Panc1 (cell line): ENCODE data around the gene CLDN15. TPM values are rescaled to one million over a fixed set of nuclear protein-coding genes. Genes with fewer than 3 reads are reported as not detected.

Experiments
- ATAC-seq: fragments of 200-7000 bp; cut with Tn5 transposase; 2 replicates; pipeline ENCODE4 v1.9.1; 2020; ENCODE audit warnings: mild to moderate bottlenecking, moderate library complexity
- BruUV-seq: library from RNA; stranded (reverse); fragments of 400-500 nt; replicated peaks from 2 replicates; lab custom pipeline; 2021; lab: Mats Ljungman, UMichigan
- CTCF ChIA-PET: fragments of 300-600 bp; sonication (Branson Sonifier 250); formaldehyde crosslinking; loops from one replicate; lab custom pipeline; 2022; ENCODE audit warnings: antibody characterized with exemption; lab: Charles Lee
- POLR2A ChIA-PET: fragments of 300-600 bp; sonication (Branson Sonifier 250); formaldehyde crosslinking; loops from one replicate; lab custom pipeline; 2022; ENCODE audit warnings: antibody characterized with exemption; lab: Charles Lee
- DNase-seq: peaks from one replicate; pipeline ENCODE4 v3.0.0-alpha.2; 2010; ENCODE audit warnings: low read depth, low spot score
- H3K27ac ChIP-seq: 2 replicates; pipeline ENCODE4 v1.5.1; 2011; ENCODE audit warnings: mild to moderate bottlenecking, low read length, inconsistent platforms
- H3K27me3 ChIP-seq: fragments of 200-500 bp; sonication (Bioruptor generic); 2 replicates; pipeline ENCODE4 v1.6.0; 2014; ENCODE audit warnings: low read length, inconsistent platforms; ENCODE audit not compliant: control insufficient read depth, insufficient read depth
- H3K36me3 ChIP-seq: fragments of 200-500 bp; sonication (Bioruptor generic); 2 replicates; pipeline ENCODE4 v1.5.1; 2014; ENCODE audit warnings: inconsistent platforms, mild to moderate bottlenecking, low read length, moderate library complexity; ENCODE audit not compliant: control insufficient read depth, insufficient read depth
- H3K4me1 ChIP-seq: 2 replicates; pipeline ENCODE4 v1.5.1; 2011; ENCODE audit warnings: inconsistent platforms, mild to moderate bottlenecking, low read length, moderate library complexity; ENCODE audit not compliant: control insufficient read depth, insufficient read depth
- H3K4me3 ChIP-seq, 2 experiments: 2 replicates each; pipeline ENCODE4 v1.5.1; 2011 to 2012; ENCODE audit warnings: low read depth in 2 of 2, low read length in 2 of 2, mild to moderate bottlenecking in 2 of 2, inconsistent platforms in 1 of 2, moderate library complexity in 1 of 2
- H3K9me3 ChIP-seq: fragments of 200-500 bp; sonication (Bioruptor generic); 2 replicates; pipeline ENCODE4 v1.5.1; 2014; ENCODE audit warnings: low read depth, mild to moderate bottlenecking, inconsistent platforms, low read length, moderate library complexity; ENCODE audit not compliant: control insufficient read depth, insufficient read depth
- POLR2AphosphoS5 ChIP-seq: IDR thresholded peaks from 2 replicates; pipeline ENCODE4 v1.6.1; 2012; ENCODE audit warnings: mild to moderate bottlenecking, low read depth, low read length, moderate library complexity
- SIN3A ChIP-seq: IDR thresholded peaks from 2 replicates; pipeline ENCODE4 v1.6.1; 2012; ENCODE audit warnings: low read depth, mild to moderate bottlenecking, low read length, moderate library complexity, borderline replicate concordance; ENCODE audit not compliant: insufficient read depth
- TCF7L2 ChIP-seq: IDR thresholded peaks from 2 replicates; pipeline ENCODE4 v1.6.1; 2011; ENCODE audit warnings: mild to moderate bottlenecking, low read depth, low read length, inconsistent platforms
- in situ Hi-C: cut with HindIII; loops from 2 replicates; pipeline ENCODE4 v1.10.0; 2016; ENCODE audit warnings: low sequenced_read_pairs, low pct_unique_long_range_greater_than_20kb
- intact Hi-C: fragments of 100-400 bp; cut with micrococcal nuclease; formaldehyde crosslinking; loops from one replicate; pipeline ENCODE4 v1.10.0; 2022; ENCODE audit not compliant: unreplicated experiment
- total RNA-seq: library from RNA; stranded (reverse); gene quantifications from one replicate; pipeline ENCODE4 v1.2.1, GENCODE V29; 2021; ENCODE audit not compliant: unreplicated experiment
- TF ChIP-seq, protein P1 (sequence below): fragments of 450-650 bp; IDR thresholded peaks from 2 replicates; pipeline ENCODE4 v1.5.1; 2017; ENCODE audit warnings: mild to moderate bottlenecking
- TF ChIP-seq, protein P2 (sequence below), 2 experiments: IDR thresholded peaks; 2 replicates each; pipeline ENCODE4 v1.6.1; 2011 to 2012; ENCODE audit warnings: low read depth in 2 of 2, control low read depth in 1 of 2, low read length in 1 of 2, mild to moderate bottlenecking in 1 of 2, moderate library complexity in 1 of 2; ENCODE audit not compliant: insufficient read depth in 1 of 2

The CLDN15 gene
- total RNA-seq, 1 experiment from 2014 or later = 8.0 TPM

DNA sequence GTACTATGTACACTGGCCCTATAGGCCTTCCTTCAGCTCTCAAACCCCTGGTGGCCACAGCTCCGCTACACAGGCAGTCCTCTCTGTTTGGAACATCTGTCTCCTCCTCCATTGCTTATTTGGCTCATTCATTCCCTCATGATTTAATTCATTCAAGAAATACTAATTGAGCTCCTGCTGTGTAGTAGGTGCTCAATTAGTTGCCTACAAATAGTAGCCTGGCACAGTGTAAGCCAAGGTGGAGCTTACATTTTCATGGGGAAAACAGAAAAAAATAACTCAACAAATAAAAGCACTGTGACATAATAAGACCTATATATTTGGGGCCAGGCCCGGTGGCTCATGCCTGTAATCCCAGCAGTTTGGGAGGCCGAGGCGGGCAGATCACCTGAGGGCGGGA is 10.7 kb upstream of the CLDN15 start:
- Histone ChIP-seq H3K36me3 (no peaks in the 10 kb centered on the region; the same call in 1 of the 2 replicates), H3K4me3 (no peak overlapping the region), H3K9me3 (no peaks in the 10 kb centered on the region), H3K27me3 (no peaks in the 10 kb centered on the region), H3K4me1 (peaks cover 18% of the 10 kb centered on the region), H3K27ac (no peak overlapping the region)
- intact Hi-C loops = no loop called here
- no peak for DNase-seq
- in situ Hi-C loops = no loop called here
- POLR2A ChIA-PET = no interaction called here
- no peak for ATAC-seq
- no TSS peak for BruUV-seq
- no peak for TF ChIP-seq POLR2AphosphoS5
- TF ChIP-seq SIN3A = no peak
- CTCF ChIA-PET = interaction anchor here (0.5 kb wide), 1 partner anchor 104 kb away, joined by 7 read pairs; no protein-coding TSS in a partner anchor

DNA sequence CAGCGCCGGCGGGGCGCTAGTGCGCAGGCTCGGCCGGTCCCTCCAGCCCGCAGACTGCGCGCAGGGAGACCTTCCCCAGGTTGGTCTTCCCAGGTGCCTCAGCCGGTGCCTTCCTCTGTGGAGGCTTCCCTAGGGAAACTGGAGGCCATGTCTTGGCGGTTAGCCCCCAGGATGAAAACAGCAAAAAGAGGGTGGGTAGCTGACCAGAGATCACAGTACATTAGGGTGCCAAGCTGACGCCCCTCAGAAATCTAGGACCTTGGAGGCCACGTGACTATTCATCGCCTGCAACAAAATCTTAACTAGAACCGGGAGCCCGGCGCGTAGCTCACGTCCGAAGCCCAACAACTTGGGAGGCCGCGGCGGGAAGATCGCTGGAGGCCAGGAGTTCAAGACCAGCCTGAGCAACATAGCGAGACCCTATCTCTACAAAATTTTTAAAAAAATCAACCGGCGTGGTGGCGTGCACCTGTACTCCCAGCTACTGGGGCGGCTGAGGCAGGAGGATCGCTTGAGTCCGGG is 7.6 kb upstream of the CLDN15 start:
- intact Hi-C loops (no loop called here), in situ Hi-C loops (no loop called here)
- H3K4me1 ChIP-seq = peaks cover 13% of the 10 kb centered on the region
- H3K4me3 ChIP-seq = peak overlapping the region; percentile 92 to 100
- no peaks in the 10 kb centered on the region for H3K27me3 ChIP-seq
- H3K36me3 ChIP-seq = no peaks in the 10 kb centered on the region; the same call in 1 of the 2 replicates
- CTCF ChIA-PET = interaction anchor here (0.5 to 1.6 kb wide), 2 partner anchors 27 to 33 kb away, joined by 5 to 8 read pairs; partner anchors contain the start of gene ZNHIT1
- BruUV-seq = no TSS peak
- DNase-seq = no peak
- TF ChIP-seq, protein P1, sequence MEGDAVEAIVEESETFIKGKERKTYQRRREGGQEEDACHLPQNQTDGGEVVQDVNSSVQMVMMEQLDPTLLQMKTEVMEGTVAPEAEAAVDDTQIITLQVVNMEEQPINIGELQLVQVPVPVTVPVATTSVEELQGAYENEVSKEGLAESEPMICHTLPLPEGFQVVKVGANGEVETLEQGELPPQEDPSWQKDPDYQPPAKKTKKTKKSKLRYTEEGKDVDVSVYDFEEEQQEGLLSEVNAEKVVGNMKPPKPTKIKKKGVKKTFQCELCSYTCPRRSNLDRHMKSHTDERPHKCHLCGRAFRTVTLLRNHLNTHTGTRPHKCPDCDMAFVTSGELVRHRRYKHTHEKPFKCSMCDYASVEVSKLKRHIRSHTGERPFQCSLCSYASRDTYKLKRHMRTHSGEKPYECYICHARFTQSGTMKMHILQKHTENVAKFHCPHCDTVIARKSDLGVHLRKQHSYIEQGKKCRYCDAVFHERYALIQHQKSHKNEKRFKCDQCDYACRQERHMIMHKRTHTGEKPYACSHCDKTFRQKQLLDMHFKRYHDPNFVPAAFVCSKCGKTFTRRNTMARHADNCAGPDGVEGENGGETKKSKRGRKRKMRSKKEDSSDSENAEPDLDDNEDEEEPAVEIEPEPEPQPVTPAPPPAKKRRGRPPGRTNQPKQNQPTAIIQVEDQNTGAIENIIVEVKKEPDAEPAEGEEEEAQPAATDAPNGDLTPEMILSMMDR = no peak
- TF ChIP-seq POLR2AphosphoS5 = peak; percentile 17
- POLR2A ChIA-PET = no interaction called here
- peak overlapping the region; percentile 97 for H3K27ac ChIP-seq
- no peak for ATAC-seq
- H3K9me3 ChIP-seq = no peaks in the 10 kb centered on the region

DNA sequence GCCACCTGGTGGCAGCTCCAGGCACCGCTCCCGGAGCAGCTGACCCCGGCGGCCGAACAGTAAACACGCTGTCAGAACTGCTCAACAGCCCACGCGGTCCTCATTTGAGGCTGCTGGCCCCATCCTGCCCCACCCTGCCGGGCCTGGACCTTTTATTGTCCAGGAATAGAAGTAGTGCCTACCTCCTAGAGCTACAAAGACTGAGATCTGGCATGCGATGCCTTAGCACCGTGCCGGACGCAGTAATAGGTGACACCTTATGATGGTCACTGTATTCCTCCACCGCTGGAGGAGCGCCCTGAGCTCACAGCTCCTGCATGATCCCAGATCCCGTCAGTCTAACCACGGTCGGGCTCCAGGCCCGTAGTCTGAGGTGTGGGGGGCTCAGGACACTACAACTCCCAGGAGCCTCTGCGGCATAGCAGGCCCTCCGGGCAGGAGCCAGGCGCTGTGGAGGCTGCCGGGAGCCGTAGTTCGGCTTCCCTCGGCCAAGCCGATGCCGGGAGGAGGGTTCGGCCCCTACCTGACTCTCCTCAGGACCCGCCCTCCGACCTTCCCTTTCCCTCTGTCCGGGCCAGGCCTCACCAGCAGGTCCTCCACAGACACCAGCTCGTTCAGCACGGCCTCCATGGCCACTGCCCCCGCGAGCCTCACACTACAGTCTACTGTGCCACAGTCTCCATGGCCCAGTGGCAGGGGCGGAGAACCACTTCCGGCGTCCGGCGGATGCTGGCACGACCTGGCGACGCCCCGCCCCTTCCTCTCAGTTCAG is 7.0 kb upstream of the CLDN15 start, which contains the start of gene FIS1:
TSS of gene FIS1 (minus strand) at position 707 of the 772 bp plus-strand sequence. CDS start at position 630, 77 bp downstream.
- no peaks in the 10 kb centered on the region; the same call in 1 of the 2 replicates for H3K36me3 ChIP-seq
- peaks cover 12% of the 10 kb centered on the region; the same call in 1 of the 2 replicates for H3K4me1 ChIP-seq
- H3K27me3 ChIP-seq = no peaks in the 10 kb centered on the region
- CTCF ChIA-PET = interaction anchor here (0.5 to 1.6 kb wide), 6 partner anchors 27 to 124 kb away, joined by 3 to 8 read pairs (median 4); partner anchors contain the start of genes PLOD3 and ZNHIT1
- POLR2A ChIA-PET = no interaction called here
- intact Hi-C loops = no loop called here
- DNase-seq (peak; percentile 85), ATAC-seq (peak; percentile 98)
- peak within 1 kb of the TSS; percentile 92 to 100 for H3K4me3 ChIP-seq
- H3K9me3 ChIP-seq = no peaks in the 10 kb centered on the region
- no TSS peak for BruUV-seq
- H3K27ac ChIP-seq = peak within 1 kb of the TSS; percentile 97
- TF ChIP-seq POLR2AphosphoS5 (peak; percentile 88), SIN3A (peak; percentile 84; the same call in 1 of the 2 replicates), TCF7L2 (no peak)
- TF ChIP-seq, protein P2, sequence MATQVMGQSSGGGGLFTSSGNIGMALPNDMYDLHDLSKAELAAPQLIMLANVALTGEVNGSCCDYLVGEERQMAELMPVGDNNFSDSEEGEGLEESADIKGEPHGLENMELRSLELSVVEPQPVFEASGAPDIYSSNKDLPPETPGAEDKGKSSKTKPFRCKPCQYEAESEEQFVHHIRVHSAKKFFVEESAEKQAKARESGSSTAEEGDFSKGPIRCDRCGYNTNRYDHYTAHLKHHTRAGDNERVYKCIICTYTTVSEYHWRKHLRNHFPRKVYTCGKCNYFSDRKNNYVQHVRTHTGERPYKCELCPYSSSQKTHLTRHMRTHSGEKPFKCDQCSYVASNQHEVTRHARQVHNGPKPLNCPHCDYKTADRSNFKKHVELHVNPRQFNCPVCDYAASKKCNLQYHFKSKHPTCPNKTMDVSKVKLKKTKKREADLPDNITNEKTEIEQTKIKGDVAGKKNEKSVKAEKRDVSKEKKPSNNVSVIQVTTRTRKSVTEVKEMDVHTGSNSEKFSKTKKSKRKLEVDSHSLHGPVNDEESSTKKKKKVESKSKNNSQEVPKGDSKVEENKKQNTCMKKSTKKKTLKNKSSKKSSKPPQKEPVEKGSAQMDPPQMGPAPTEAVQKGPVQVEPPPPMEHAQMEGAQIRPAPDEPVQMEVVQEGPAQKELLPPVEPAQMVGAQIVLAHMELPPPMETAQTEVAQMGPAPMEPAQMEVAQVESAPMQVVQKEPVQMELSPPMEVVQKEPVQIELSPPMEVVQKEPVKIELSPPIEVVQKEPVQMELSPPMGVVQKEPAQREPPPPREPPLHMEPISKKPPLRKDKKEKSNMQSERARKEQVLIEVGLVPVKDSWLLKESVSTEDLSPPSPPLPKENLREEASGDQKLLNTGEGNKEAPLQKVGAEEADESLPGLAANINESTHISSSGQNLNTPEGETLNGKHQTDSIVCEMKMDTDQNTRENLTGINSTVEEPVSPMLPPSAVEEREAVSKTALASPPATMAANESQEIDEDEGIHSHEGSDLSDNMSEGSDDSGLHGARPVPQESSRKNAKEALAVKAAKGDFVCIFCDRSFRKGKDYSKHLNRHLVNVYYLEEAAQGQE (IDR thresholded peaks at IDR 0.05; ENCODE audit: insufficient read depth in 1 of 2, low read depth in 2 of 2, low read length in 1 of 2) = no peak; a peak in 1 of 4 replicates
- TF ChIP-seq, protein P1 = peak; percentile 96
- in situ Hi-C loops = no loop called here
